Neuron (in vitro differentiated cells): Measurements from ENCODE around the gene C11orf91.

Experiments
- H2AFZ ChIP-seq: one replicate; pipeline ENCODE4 v1.6.1; 2013; ENCODE audit warnings: low read depth, mild to moderate bottlenecking, inconsistent platforms, low read length, moderate library complexity
- H3K27me3 ChIP-seq: one replicate; pipeline ENCODE4 v1.6.1; 2013; ENCODE audit warnings: low read length; ENCODE audit not compliant: insufficient read depth
- H3K36me3 ChIP-seq: one replicate; pipeline ENCODE4 v1.6.1; 2013; ENCODE audit warnings: low read length; ENCODE audit not compliant: insufficient read depth
- H3K4me1 ChIP-seq: one replicate; pipeline ENCODE4 v1.6.1; 2013; ENCODE audit warnings: low read length; ENCODE audit not compliant: insufficient read depth
- H3K4me3 ChIP-seq: 2 replicates; pipeline ENCODE4 v1.5.1; 2013; ENCODE audit warnings: mild to moderate bottlenecking, low read length, moderate library complexity
- H3K9me3 ChIP-seq: one replicate; pipeline ENCODE4 v1.6.1; 2013; ENCODE audit warnings: low read length

C11orf91 gene

DNA sequence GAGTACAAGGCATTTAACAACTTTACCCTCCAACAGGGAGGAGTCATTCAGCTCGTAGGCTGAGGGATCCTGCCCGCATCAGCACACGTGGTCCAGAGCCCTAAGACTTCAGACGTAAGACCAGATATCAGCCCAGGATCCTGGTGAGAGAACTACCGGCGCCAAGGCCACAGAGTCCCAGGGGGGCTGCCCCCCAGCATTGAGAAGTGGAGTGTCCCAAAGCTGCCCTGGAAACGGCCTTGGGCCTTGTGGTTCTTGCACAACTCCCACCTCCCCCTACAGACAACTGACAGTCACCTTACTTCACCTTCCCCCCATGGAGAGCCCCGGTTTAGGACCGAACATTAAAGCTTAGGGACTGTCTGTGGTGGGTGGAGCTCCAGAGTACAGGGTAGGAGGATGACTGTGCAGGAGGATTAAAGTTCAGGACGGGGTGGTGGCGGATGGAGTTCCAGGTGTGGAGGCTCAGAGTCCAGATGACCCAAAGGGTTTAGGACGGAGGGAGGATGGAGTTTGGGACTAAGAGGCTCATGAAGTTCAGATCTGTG is 1.0 kb downstream of the C11orf91 start:
- Histone ChIP-seq H3K36me3 (no peaks in the 10 kb centered on the region), H3K4me3 (no peak overlapping the region), H3K9me3 (no peaks in the 10 kb centered on the region), H2AFZ (no peak overlapping the region), H3K4me1 (peaks cover 22% of the 10 kb centered on the region), H3K27me3 (no peaks in the 10 kb centered on the region)

DNA sequence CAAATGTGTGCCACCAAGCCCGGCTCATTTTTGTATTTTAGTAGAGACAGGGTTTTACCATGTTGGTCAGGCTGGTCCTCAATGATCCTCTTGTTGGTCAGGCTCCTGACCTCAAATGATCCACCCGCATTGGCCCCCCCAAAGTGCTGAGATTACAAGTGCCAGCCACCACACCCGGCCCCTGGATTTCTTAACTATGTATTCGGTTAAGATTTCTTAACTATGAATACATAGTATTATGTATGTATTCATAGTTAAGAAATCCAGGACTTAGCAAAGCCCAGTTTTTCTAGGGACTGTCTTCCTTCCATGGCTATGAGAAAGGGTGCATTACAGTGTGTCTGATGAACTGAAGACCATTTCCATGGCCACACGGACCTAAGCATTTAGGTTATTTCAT is 1.7 kb downstream of the C11orf91 start:
- peaks cover 25% of the 10 kb centered on the region for H3K4me1 ChIP-seq
- H3K9me3 ChIP-seq: no peaks in the 10 kb centered on the region
- H3K4me3 ChIP-seq: no peak overlapping the region
- H3K27me3 ChIP-seq: no peaks in the 10 kb centered on the region
- H3K36me3 ChIP-seq: no peaks in the 10 kb centered on the region
- H2AFZ ChIP-seq: no peak overlapping the region

DNA sequence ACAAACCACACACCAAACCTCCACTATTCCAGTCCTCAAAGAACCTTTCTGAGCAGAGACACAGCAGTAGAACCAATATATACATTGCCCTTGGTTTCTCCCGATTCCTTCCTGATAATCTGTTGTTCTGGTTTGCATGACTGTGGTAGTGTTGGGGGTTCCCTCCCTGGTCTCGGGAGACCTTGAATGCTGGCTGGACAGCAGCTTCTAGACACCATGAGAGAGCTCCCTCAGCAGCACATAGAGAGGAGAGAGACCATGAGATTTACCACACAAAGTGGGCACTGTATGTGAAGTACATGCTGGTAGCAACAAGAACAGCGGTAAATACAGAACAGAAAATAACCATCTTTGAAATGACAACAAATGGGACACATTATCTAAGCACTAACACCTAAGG is 2.6 kb downstream of the C11orf91 start:
- Histone ChIP-seq H3K4me3 (no peak overlapping the region), H3K9me3 (no peaks in the 10 kb centered on the region), H3K27me3 (no peaks in the 10 kb centered on the region), H2AFZ (no peak overlapping the region), H3K36me3 (no peaks in the 10 kb centered on the region), H3K4me1 (peaks cover 28% of the 10 kb centered on the region)

DNA sequence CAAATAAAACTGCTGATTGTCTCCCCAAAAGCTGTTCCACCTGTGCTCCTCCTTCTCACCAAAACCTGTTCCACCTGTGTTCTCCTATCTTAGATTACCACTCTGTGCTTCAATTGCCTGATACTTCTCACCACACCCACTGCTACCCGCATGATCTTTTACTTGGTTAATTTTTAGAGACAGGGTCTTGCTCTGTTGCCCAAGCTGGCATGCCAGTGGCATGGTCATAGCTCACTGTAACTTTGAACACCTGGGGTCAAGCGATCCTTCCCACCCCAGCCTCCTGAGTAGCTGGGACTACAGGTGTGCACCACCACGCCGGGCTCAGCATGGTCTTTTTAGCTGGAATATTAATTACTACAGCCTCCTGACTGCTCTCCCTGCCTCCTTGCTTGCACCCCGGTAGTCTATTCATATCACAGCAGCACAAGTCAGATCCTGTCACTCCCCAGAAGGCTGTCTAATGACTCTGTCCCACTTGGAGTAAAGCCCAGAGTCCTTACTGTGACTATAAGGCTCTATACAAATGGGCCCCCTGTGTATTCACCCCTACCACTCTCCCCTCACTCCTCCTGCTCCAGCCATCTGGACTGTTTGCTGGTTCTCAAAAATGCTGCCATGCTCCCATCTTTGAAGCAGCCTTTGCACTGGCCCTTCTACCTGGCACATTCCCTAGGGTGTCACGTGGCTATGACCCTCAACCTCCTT is 3.5 kb downstream of the C11orf91 start:
- Histone ChIP-seq H3K27me3 (no peaks in the 10 kb centered on the region), H3K36me3 (no peaks in the 10 kb centered on the region), H3K4me3 (no peak overlapping the region), H3K9me3 (no peaks in the 10 kb centered on the region), H3K4me1 (peaks cover 36% of the 10 kb centered on the region), H2AFZ (no peak overlapping the region)

DNA sequence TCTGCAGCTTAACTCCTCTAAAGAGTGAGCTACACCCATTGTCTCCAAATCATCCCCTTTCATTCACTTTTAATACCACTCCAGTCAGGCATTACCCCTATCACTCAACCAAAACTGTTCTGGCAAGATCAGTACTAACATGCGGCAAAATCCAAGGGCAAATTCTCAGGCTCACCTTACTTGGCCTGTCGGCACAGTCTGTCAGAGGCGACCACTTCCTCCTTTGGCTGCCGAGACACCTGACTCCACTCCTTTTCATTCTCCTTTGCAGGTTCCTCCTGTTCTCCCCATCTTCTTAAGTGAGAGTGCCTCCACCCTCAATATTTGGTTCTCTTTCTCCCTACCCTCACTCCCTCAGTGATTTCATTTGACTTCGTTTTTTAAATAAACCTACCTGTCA is 4.2 kb downstream of the C11orf91 start:
- H2AFZ ChIP-seq: no peak overlapping the region
- peaks cover 34% of the 10 kb centered on the region for H3K4me1 ChIP-seq

DNA sequence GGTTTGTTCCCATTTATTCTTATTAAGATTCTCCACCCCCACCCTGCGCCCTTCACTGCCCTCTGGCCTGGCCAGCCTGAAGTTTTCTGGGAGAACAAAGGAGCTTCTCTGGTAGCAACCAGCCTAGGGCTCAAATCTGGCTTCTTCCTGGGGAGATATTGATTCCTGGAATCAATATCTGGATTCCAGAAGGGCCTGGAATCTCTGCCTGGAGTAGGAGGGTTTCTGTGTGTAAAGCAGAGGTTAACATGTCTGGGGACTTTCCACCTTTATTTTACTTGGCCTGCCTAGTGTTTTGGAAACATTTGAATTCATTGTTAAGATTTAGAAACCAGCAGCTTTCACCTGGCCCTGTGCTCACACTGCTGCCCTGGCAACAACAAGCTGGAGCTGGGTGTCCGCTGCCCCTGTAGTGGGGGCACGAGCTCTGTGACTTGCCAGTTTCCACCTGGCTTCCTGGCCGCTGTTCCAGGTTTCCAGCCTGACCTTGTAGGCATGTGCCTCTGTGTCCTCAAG is 5.5 kb downstream of the C11orf91 start:
- H3K4me1 ChIP-seq: peaks cover 29% of the 10 kb centered on the region

More for the DNA sequence above, 4.2 kb downstream of the C11orf91 start:
- Histone ChIP-seq H3K4me3 (no peak overlapping the region), H3K36me3 (no peaks in the 10 kb centered on the region), H3K9me3 (no peaks in the 10 kb centered on the region), H3K27me3 (no peaks in the 10 kb centered on the region)

DNA sequence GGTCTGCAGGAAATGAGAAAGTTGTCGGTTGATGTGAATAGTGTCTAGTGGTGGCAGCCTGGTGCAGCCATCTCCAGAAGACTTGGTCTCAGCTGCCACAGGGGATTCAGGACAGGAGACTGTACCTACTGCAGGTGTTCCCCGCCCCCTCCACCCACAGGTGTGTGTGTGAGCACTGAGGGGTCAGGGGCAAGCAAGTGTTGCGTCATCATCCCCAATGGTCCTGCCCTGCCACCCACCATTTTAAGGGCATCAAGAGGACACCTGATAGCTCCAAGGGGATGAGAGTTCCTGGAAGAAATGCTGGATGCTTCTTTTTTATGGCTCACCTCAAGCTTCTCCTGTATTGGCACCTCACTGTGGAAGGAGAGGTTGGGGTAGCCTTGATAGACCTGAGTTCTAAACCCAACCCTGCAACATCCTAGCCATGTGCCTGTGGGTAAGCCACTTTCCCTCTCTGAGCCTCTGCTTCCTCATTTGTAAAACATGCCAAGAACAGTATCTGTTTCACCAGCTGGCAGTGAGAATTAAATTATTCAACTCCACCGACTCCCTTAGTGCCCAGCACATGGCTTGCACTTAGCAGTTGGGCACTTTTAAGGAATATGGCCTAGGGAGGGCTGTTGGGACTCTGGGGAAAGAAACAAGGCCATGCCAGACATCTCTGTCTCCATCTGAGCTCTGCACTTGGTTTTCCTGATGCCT is 6.1 kb downstream of the C11orf91 start:
- Histone ChIP-seq H3K36me3 (no peaks in the 10 kb centered on the region), H2AFZ (no peak overlapping the region), H3K9me3 (no peaks in the 10 kb centered on the region), H3K4me3 (no peak overlapping the region), H3K27me3 (no peaks in the 10 kb centered on the region), H3K4me1 (peaks cover 29% of the 10 kb centered on the region)

More for the DNA sequence above, 5.5 kb downstream of the C11orf91 start:
- Histone ChIP-seq H3K9me3 (no peaks in the 10 kb centered on the region), H3K4me3 (no peak overlapping the region), H3K27me3 (no peaks in the 10 kb centered on the region), H3K36me3 (no peaks in the 10 kb centered on the region), H2AFZ (no peak overlapping the region)

DNA sequence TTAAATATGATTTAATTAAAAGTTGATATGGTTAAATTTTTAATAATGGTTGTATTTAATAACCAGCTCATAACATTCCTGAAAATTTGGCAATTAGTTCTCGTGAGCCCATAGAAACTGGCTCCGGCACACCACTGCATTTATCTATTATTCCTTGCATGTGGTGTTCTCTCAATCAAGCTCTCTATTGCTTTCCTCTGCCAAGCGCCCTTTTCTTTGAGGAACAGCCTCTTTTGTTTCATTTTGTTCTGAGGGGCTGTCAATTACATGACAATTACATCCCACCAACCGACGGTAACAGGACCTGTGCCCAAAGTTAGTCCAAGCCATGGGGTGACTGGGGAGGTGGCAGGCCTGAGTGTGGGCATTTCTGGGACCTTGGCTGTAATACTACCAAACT is 8.1 kb downstream of the C11orf91 start:
- Histone ChIP-seq H3K4me1 (peaks cover 29% of the 10 kb centered on the region), H3K4me3 (no peak overlapping the region), H3K27me3 (no peaks in the 10 kb centered on the region), H3K9me3 (no peaks in the 10 kb centered on the region), H3K36me3 (no peaks in the 10 kb centered on the region), H2AFZ (peak overlapping the region; percentile 24)

DNA sequence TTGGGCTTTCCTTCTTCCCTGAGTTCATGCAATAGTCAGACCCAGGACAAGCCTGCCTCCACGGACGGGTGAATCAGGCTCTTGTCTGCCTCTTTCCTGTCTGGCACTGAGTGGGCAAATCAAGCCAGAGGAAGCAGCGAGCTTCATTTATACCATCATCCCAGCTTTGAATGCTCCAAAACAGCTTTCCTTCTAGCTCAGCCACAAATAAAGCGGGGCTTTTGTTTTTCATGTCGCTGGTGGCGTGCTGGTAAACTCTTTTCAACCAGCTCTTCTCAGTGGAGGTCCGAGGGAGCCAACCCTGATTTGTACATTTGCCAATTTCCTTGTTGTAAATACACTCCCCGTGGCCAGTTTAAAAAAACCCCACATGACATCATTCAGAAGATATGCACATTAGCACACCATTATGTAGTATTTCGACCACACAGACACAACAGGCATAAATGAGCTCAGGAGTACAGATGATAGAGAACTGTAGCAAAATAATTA is 8.6 kb downstream of the C11orf91 start:
- no peaks in the 10 kb centered on the region for H3K27me3 ChIP-seq
- H3K9me3 ChIP-seq: no peaks in the 10 kb centered on the region
- H3K4me1 ChIP-seq: peaks cover 29% of the 10 kb centered on the region
- peak overlapping the region; percentile 24 for H2AFZ ChIP-seq
- H3K4me3 ChIP-seq: peak overlapping the region; percentile 19
- no peaks in the 10 kb centered on the region for H3K36me3 ChIP-seq

DNA sequence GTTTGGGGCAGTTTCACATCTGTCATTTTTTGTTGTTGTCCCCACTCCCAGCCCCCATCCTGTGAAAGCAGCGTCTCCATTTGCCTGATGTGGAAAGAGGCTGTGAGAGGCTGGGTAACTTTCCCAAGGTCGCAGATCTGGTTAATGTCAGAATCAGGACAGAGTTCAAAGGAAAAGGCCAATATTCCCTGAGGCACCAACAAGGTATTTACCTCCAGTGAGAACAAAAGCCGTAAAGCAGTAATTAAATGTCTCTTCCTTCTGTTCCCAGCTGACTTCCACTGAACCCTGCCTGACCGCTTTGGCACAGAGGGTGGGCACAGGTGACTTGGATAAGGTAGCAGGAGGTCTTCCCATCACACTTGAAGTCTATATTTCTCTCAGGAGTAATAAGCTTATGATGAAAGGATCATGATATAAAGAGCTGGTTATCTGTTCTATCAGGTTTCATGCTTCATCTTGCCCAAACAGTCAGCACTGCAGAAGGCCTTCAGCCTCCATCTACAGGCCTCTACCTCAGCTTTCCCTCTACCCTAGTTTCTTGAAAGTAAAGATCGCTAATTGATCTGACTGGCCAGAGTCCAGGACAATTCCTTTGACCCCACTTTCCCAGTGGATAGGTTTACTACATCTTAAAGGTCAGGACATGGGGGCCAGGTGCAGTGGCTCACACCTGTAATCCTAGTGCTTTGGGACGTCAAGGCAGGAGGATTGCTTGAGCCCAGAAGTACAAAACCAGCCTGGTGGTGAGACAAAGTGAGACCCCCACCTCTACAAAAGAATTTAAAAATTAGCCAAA is 9.4 kb downstream of the C11orf91 start:
- Histone ChIP-seq H3K27me3 (no peaks in the 10 kb centered on the region), H3K4me1 (peaks cover 29% of the 10 kb centered on the region), H2AFZ (no peak overlapping the region), H3K4me3 (no peak overlapping the region), H3K9me3 (no peaks in the 10 kb centered on the region), H3K36me3 (no peaks in the 10 kb centered on the region)

DNA sequence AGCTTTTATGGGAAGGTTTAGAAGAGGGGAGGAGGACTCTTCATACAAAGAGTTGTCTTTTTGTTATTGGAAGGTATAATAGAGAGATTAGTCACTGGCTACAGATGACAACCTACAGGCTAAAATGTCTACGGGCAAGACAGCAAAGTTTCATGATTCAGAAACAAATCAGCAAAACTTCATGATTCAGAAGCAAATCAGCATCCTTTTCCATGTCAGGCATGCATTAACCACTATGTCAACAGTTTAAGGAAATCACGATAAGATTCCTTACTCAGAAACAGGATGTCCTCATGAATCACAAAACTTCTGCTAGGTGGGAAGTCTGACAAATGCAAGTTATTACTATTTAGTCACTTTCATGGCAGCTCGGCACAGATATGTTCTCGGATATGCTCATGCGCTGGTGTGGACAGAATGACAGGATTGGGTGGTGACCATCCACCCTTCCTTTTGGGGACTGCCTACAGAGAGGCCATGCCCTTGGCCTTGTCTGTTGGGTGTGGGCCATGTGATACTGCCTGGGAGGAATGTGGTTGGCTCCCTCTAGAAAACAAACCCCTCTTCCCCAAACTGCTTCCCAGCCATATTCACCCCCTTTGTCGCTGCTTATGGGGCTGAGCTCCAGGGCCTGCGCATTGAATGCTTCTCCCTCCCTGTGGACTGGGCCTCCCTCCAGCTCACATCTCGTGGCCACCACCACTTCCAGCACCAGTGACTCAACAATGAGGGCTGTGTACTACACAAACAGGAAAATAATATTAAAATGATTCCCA is 10.1 kb downstream of the C11orf91 start:
- no peak overlapping the region for H3K4me3 ChIP-seq
- H2AFZ ChIP-seq: no peak overlapping the region
- H3K9me3 ChIP-seq: no peaks in the 10 kb centered on the region
- H3K27me3 ChIP-seq: no peaks in the 10 kb centered on the region
- no peaks in the 10 kb centered on the region for H3K36me3 ChIP-seq
- H3K4me1 ChIP-seq: peaks cover 28% of the 10 kb centered on the region

DNA sequence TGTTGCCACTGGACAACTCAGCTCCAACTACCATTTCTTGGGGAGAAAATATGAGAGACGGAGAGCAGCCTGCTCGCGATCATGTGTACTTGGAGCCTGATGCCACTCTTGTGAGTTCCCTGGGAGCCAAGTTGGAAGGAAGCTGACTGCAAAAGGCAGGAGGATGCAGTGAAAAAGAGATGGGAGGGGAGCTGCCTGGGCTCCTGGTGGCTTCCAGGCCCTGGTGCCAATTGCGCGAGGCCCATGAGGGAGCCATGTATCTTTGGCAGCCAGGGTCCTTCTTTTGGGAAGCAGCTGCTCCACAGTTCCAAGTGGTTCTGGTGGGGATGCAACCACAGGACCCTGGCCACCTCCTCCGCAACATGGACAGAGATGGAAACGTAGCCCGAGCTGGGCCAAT is 11.1 kb downstream of the C11orf91 start:
- Histone ChIP-seq H3K9me3 (no peaks in the 10 kb centered on the region), H3K4me1 (peaks cover 19% of the 10 kb centered on the region), H3K36me3 (no peaks in the 10 kb centered on the region), H3K4me3 (no peak overlapping the region), H2AFZ (no peak overlapping the region), H3K27me3 (no peaks in the 10 kb centered on the region)
